Islet of Langerhans (tissue), 1 donor: ENCODE measurements around the gene CD207.
"Not testable (repeated sequence)": the region's sequence is repeated elsewhere in the genome, so short reads cannot be mapped to it uniquely, and the experiment has no call there.

Source experiments
- FAIRE-seq: peaks from one replicate; lab custom pipeline; 2011; peaks lifted over from hg19 to GRCh38; lab: Jason Lieb, UNC

Gene CD207

DNA sequence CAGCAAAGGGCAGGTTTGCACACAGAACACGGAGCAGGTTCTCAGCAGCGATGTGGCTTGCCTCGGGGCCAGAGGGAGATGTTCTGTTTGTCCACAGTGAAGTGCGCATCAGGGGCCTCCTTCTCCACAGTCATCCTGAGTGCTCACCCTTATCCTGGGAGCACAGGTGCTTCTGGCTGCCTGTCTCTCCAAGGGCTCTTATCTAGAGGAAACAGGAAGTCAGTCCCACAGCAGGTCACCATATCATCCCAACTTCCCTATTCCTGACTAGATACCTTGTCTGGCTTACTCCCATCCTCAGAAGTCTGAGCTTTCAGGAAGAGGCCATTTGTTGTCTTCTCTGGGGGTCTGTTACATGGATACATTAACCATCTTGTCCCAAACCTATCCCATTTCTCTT is at the start of gene CD207:
Gene CD207 (minus strand): TSS at position 174 of the 400 bp plus-strand sequence. CDS start 40 bp downstream, at position 134.
- no peak for FAIRE-seq

DNA sequence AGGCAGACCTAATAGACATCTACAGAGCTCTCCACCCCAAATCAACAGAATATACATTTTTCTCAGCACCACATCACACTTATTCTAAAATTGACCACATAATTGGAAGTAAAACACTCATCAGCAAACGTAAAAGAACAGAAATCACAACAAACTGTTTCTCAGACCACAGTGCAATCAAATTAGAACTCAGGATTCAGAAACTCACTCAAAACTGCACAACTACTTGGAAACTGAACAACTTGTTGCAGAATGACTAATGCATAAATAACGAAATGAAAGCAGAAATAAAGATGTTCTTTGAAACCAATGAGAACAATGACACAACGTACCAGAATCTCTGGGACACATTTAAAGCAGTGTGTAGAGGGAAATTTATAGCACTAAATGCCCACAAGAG is 42.9 kb upstream of the CD207 start:
- FAIRE-seq: not testable (repeated sequence)

GRCh38 chr2:70876138-70876537 is 40.5 kb upstream of the CD207 start:
- FAIRE-seq: not testable (repeated sequence)

GRCh38 chr2:70873541-70873940 is 37.9 kb upstream of the CD207 start:
- no peak for FAIRE-seq

DNA sequence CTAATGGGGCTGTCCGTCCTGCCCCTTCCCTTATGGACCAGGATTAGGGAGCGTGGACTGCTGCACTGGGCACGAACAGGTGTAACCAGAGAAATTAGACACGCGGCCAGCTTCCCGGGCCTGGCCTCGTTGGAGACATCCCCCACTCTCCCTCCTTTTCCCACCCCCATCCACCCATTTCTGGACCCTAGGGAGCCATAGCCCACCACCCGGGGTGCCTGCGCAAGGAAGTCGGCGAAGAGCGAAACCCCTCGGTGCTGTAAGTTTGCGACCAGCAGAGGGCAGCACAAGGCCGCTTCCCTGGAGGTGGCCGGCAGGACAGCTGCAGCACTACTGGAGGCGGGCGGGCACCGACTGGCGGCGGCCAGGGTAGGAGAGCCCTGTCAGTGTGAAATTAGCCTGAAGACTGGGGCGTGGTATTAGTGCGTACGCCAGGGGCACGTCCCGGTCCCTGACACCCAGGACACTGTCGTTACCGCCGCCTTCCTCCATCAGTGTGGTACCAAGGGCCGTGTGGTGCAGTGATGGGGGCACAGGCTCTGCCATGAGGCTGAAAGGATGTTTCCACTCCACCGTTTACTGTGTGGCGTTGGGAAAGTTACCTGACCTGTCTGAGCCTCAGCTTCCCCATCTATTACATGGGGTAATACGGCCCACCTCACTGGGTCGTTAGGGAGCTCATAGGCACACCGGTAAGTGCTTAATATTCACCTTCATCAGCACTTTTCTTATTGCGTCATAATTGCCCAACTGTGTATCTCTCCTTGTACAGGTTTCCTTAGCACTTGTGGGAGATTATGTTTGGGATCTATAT is 36.0 kb upstream of the CD207 start:
- FAIRE-seq: no peak

GRCh38 chr2:70870790-70871189 is 35.2 kb upstream of the CD207 start:
- FAIRE-seq: no peak

- FAIRE-seq: no peak
Observed at GRCh38 chr2:70868970-70869369, 33.4 kb upstream of the CD207 start.

DNA sequence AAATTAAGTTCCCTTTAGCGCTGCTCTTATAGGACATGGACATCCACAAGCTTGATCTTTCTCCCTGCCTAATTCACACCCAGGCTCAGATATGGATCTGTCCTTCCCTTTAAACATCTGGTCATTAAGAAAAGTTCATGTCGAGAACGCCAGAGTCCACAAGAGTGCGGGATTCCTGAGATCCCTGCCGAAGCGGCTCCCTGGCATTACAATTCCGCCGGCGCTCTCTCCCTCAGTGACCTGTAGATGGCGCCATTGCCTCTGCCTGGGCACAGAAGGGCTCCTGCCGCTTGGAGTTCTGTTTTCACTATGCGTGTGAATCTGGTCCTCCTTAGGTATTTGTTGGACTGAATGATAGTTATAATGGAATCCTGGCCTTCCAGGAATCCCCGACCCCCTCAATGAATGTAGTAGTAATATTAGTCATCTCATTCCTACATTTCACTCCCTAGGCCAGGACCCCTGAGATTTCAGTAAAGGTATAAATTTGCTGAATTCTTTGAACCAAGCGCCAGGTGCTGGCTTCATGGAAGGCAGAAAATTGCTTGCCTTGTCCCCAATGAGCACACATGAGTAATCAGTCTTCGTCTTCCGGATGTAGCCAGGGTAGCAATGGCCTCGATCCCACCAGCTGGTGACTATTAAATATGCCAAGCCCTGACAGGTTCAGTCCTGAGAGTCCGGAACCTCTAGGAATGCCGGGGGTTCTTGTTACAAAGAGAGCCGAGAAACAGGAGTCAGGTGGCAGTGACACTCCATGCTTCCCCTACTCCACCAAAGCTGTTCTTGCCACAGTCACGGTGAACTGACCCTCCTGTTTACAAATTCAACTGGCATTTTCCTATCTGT is 26.4 kb upstream of the CD207 start:
- FAIRE-seq: peak; percentile 78

DNA sequence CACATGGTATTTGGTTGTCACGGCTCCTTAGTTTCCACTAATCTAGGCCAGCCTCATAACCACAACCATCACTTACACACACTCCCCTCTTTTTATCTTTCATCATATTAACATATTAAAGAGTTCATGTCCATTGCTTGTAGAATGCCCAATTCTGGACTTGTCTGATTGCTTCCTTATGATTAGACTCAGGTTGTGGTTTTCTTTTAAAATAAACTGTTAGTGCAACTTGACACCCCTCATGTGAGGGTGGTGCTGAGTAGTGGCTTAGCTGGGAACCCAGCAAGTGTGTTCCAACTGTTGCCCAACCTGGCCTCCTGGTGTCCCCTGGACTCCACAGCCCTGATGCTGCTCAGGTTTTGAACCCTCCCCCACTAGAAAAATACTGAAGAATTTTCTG is 20.1 kb upstream of the CD207 start:
- FAIRE-seq: no peak

GRCh38 chr2:70854411-70854810 is 18.8 kb upstream of the CD207 start:
- no peak for FAIRE-seq

DNA sequence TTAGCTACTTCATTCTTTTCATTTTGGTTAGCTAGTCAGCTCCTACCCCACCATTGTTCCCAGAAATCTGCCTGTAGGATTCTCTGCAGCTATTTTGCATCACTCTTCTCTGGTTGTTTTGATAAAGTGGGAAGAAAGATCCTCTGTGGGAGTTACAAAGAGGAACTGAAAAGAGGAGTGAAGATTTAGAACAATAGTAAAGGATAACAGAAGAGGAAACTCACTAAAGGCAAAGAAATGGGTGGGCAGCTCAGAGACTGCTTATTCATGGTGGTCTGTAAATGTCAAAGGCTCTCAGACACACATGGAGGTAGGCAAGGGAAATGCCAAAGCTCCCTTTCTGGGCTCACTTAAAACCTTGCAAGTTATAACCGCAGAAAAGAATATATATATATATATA is 17.2 kb upstream of the CD207 start:
- no peak for FAIRE-seq

DNA sequence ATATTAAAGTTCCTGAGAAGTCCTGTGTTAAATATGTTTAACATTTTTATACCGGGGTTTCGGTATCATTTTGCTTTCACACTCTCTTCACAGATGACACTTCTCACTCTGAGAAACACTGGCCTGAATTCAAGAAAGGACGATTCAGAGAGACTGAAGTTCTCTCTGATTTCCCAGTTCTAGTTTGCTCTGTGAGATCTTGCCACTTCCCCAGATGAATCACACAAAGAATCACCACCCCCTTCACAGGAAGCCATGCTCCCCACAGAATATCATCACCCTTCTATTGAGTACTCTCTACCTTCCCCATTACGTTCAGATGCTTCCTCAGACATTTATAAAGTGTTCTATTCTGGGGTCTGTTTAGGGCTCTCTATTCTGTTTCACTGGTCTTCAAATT is 16.1 kb upstream of the CD207 start:
- FAIRE-seq: no peak

DNA sequence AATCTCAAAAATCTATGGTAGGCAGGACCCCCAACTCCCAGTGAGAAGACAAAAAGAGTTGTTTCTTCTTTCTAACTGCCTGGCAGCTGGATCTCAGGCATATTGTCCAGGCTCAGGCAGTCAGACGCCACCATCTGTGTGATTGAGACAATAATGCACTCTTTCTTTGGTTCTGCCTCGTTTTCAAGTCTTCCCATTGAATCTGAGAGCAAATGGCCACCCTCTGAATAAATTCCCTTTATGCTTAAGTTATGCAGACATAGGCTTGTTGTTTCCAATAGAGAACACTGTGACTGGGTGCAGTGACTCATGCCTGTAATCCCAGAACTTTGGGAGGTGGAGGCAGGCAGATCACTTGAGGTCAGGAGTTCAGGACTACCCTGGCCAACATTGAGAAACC is 15.3 kb upstream of the CD207 start:
- FAIRE-seq: no peak

DNA sequence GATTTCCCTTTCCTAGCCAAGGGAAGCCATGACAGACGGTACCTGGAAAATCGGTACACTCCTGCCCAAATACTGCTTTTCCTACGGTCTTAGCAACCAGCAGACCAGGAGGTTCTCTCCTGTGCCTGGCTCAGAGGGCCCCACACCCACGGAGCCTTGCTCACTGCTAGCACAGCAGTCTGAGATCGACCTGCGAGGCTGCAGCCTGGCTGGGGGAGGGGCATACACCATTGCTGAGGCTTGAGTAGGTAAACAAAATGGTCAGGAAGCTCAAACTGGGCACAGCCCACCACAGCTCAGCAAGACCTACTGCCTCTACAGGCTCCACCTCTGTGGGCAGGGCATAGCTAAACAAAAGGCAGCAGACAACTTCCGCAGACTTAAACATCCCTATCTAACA is 6.8 kb upstream of the CD207 start:
- no peak for FAIRE-seq

DNA sequence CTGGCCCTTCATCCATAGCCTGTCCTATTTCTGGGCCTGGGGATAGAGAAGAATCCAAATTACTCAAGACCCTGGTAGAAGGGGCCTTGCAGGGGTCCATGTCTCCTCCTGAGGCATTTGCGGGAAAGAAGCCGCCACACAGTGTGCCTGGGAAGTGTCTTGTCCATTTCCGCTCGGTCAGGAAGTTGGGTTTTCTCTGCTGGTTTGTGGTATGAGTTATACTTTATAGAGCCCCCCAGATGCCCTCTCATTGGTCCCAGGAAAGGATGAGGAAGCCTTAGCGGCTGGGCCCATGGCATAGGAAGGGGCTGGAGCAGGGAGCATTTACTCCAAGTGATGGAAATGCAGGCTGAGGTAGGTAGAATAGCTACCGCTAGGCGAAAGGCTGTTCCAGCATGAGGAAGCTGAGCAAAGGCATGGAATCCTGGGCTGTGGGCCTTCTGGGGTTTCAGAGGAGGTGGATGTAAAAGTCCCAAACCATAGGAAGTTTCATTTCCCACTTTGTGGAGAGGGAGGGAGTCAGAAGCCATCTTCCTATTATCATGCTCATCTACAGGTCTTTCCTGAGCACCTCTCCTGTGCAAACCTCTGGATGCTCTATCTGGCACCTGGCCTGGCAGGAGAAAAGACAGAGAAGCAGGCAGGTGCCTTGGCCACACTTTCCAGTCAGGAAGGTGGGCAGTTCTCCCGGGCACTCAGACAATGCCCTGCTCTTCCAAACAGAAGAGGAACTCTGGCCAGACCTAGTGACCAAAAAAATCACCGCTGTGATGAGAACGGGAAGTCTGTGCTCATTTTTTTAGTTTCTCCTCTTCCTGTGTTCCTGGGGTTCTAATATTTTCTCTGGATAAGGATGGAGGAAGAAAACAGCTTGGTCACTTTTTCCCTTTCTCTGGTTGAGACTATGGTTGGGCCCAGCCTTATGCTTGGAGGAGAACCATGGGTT is 2.6 kb upstream of the CD207 start:
- FAIRE-seq: no peak

DNA sequence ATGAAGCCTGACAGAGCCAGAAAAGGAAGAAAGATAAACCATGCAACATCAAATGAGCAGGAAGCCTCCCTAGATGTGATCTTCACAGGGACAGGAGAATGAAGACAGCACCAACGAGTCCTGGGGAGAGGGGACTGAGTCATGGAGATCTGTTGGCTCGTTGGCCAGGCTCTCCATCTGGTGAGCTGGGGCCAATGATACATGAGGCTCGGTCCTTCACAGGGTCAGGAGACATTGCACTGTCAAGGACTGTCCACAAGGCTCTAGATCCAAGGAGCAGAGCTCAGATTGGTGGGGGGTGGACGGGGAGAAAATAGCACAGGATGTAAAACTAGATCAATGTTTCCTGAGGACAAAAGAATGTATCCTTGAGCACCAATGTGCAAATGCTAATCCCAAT is 735 bp downstream of the CD207 start:
- no peak for FAIRE-seq

- FAIRE-seq: no peak
Observed at GRCh38 chr2:70834106-70834505, 1.5 kb downstream of the CD207 start.

DNA sequence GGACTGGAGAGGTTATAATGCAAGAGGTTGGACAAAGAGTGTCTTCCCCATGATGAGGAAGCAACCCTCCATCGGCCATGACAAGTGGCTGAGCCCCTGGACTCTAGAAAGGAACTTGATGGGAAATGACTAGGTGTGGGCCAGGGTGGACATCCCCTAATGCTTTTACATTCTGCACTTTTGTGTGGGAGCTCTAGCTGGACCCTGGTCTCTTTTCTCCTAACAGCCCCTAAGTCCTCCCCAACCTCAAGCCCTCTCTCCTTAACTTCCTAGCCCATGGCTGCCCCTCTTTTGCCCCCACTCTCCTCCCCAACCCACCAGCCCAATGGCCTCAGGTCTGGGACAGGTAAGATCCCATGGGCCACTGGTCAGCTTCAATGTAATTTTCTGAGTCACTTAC is 2.4 kb downstream of the CD207 start:
- FAIRE-seq: no peak

DNA sequence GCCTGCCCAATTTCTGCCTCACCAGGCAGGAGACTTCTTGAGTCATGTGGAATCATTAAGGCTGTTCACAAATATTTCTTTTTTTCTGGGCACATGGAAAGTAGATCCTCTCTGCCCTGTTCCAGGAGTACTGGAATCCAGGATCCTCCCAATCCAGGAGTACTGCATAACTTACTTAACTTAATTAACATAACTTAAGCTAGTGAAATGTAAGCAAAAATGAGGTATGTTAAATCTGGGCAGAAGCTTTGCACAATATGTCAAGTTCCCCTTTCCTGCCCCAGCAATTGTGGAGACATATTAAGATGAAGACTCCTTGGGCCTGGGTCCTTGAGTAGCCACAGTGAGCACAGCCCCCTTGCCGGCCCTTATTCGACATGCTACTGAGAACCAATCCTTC is 3.2 kb downstream of the CD207 start:
- FAIRE-seq: no peak

GRCh38 chr2:70831861-70832260 is 3.8 kb downstream of the CD207 start:
- FAIRE-seq: no peak

- FAIRE-seq: no peak
Observed at GRCh38 chr2:70830366-70830765, 5.2 kb downstream of the CD207 start.

- FAIRE-seq: no peak
Observed at GRCh38 chr2:70829916-70830315, 5.7 kb downstream of the CD207 start.
